Left lung (tissue), 10 donors: ENCODE data around the gene GABRD. TPM values are rescaled to one million over a fixed set of nuclear protein-coding genes. Genes with fewer than 3 reads are reported as not detected.

Source experiments
- ATAC-seq: fragments of 200-7000 bp; cut with Tn5 transposase; one replicate; pipeline ENCODE4 v1.9.1; 2020; ENCODE audit warnings: moderate library complexity
- DNase-seq, 4 donors: peaks; one replicate each; pipeline ENCODE4 v3.0.0-alpha.2; 2013 to 2020
- H3K27ac ChIP-seq, 2 donors: fragments of 200-600 bp; sonication (generic) in 1 of 2; one replicate each; pipeline versions ENCODE4 v1.5.0 to v1.8.0; 2020 to 2021
- H3K27me3 ChIP-seq, 2 donors: fragments of 200-600 bp; sonication (generic) in 1 of 2; one replicate each; pipeline versions ENCODE4 v1.5.0 to v1.8.0; 2020 to 2021
- H3K36me3 ChIP-seq, 2 donors: fragments of 200-600 bp; sonication (generic) in 1 of 2; one replicate each; pipeline versions ENCODE4 v1.5.0 to v1.8.0; 2020 to 2021
- H3K4me1 ChIP-seq, 2 donors: fragments of 200-600 bp; one replicate each; pipeline ENCODE4 v1.8.0; 2021
- H3K4me3 ChIP-seq, 2 donors: fragments of 200-600 bp; sonication (generic) in 1 of 2; one replicate each; pipeline versions ENCODE4 v1.5.0 to v1.8.0; 2020 to 2021; ENCODE audit warnings: mild to moderate bottlenecking in 1 of 2
- H3K9me3 ChIP-seq, 2 donors: fragments of 200-600 bp; sonication (generic) in 1 of 2; one replicate each; pipeline versions ENCODE4 v1.5.0 to v1.8.0; 2020 to 2021
- intact Hi-C, 2 donors: fragments of 100-400 bp; cut with DNase I; formaldehyde crosslinking; loops; one replicate each; pipeline versions ENCODE4 v1.11.2 to v1.14.2; 2022
- polyA plus RNA-seq, 6 donors: library from polyadenylated mRNA; unstranded; fragments of 120-200 nt; gene quantifications; one replicate each; pipeline ENCODE4 v1.2.1, GENCODE V29; 2013; ENCODE audit not compliant: insufficient read length in 6 of 6
- total RNA-seq, 2 donors: library from RNA; stranded (reverse); fragmentation: NEBNext Ultra II Directional; extraction: Animal tissue kit (Norgen Biotek cat#: 25700); gene quantifications; one replicate each; pipeline ENCODE4 v1.2.1, GENCODE V29; 2021
- TF ChIP-seq, protein P1 (sequence below), 2 donors: fragments of 200-600 bp; sonication (generic) in 1 of 2; IDR thresholded peaks; one replicate each; pipeline versions ENCODE4 v1.5.0 to v1.8.0; 2021; ENCODE audit warnings: antibody characterized with exemption in 2 of 2
- donor health status: DM: no; HTN: yes; CAD: no.
- donor health status: DM: no; HTN: no; CAD: no.

Gene GABRD
- total and polyA plus RNA-seq, 8 donors = 0.31 to 14.2 (median 9.3) TPM

DNA sequence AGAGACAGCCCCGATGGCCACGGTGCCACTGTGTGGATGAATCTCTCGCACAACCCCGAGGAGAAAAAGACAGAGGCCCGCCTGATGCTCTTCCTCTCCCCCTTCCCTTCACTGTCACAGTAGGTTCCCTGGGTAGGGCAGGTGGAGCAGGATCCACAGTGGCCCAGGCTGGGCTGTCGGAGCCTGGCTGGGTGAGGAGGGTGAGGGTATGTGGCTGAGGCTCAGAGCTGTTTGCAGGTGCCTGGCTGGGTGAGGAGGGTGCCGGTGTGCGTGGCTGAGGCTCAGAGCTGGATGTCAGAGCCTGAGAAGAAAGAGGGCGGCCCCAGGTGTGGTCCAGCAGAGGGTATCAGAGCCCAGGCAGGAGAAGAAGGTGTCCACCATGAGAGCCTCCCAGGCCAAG lies 18.3 kb upstream of the GABRD start:
- DNase-seq (peak in 1 of 4 donors; percentile 59), ATAC-seq (no peak)
- TF ChIP-seq, protein P1, sequence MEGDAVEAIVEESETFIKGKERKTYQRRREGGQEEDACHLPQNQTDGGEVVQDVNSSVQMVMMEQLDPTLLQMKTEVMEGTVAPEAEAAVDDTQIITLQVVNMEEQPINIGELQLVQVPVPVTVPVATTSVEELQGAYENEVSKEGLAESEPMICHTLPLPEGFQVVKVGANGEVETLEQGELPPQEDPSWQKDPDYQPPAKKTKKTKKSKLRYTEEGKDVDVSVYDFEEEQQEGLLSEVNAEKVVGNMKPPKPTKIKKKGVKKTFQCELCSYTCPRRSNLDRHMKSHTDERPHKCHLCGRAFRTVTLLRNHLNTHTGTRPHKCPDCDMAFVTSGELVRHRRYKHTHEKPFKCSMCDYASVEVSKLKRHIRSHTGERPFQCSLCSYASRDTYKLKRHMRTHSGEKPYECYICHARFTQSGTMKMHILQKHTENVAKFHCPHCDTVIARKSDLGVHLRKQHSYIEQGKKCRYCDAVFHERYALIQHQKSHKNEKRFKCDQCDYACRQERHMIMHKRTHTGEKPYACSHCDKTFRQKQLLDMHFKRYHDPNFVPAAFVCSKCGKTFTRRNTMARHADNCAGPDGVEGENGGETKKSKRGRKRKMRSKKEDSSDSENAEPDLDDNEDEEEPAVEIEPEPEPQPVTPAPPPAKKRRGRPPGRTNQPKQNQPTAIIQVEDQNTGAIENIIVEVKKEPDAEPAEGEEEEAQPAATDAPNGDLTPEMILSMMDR (IDR thresholded peaks at IDR 0.05) = no peak
- Histone ChIP-seq H3K9me3 (no peaks in the 10 kb centered on the region), H3K27ac (no peak overlapping the region), H3K4me3 (no peak overlapping the region), H3K27me3 (peaks cover 15 to 61% of the 10 kb centered on the region in 2 donors), H3K36me3 (no peaks in the 10 kb centered on the region), H3K4me1 (peaks cover 0 to 15% of the 10 kb centered on the region in 2 donors)
- intact Hi-C loops = no loop called here

- H3K27me3 ChIP-seq = peaks cover 15 to 71% of the 10 kb centered on the region in 2 donors
- peak; percentile 60 for ATAC-seq
- no peak overlapping the region for H3K4me3 ChIP-seq
- TF ChIP-seq, protein P1 (IDR thresholded peaks at IDR 0.05) = no peak
- H3K4me1 ChIP-seq = peaks cover 0 to 5% of the 10 kb centered on the region in 2 donors
- DNase-seq = peak in 2 of 4 donors; percentile 66 to 84
- no peaks in the 10 kb centered on the region for H3K9me3 ChIP-seq
- H3K36me3 ChIP-seq = no peaks in the 10 kb centered on the region
- intact Hi-C loops = no loop called here
- no peak overlapping the region for H3K27ac ChIP-seq
Measured at GRCh38 chr1:2001773-2002411, 17.3 kb upstream of the GABRD start.

GRCh38 chr1:2003541-2004131 lies 15.5 kb upstream of the GABRD start, which contains the start of gene CFAP74:
TSS of gene CFAP74 (minus strand) at chr1:2003786. CDS start at chr1:1990956, 12,830 bp downstream.
- DNase-seq (peak in 3 of 4 donors; percentile 70 to 82 (median 80)), ATAC-seq (peak; percentile 80)
- Histone ChIP-seq H3K9me3 (no peaks in the 10 kb centered on the region), H3K27ac (no peak within 1 kb of the TSS), H3K36me3 (no peaks in the 10 kb centered on the region), H3K4me1 (peaks cover 0 to 4% of the 10 kb centered on the region in 2 donors), H3K27me3 (peaks cover 15 to 88% of the 10 kb centered on the region in 2 donors), H3K4me3 (peak within 1 kb of the TSS in 1 of 2 donors; percentile 10)
- TF ChIP-seq, protein P1 (IDR thresholded peaks at IDR 0.05) = no peak
- intact Hi-C loops = no loop called here

DNA sequence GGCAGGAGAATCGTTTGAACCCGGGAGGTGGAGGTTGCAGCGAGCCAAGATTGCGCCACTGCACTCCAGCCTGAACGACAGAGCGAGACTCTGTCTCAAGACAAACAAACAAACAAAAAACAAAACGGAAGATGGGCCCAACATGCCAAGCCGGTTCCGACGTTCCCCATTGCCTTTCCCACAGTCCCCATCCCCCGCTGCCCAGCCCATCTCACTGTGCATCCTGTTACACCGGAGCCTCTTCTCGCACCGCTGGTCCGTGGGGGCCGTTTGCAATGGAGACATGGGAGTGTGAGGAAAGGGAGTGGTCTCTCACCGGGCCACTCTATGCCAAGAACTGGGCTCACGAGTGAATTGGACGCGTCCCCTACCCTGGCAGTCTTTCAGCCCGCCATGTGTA lies 14.3 kb upstream of the GABRD start:
- no peaks in the 10 kb centered on the region for H3K36me3 ChIP-seq
- TF ChIP-seq, protein P1 (IDR thresholded peaks at IDR 0.05) = no peak
- H3K27me3 ChIP-seq = peaks cover 15 to 95% of the 10 kb centered on the region in 2 donors
- H3K4me3 ChIP-seq = no peak overlapping the region
- peak in 1 of 4 donors; percentile 65 for DNase-seq
- no peak overlapping the region for H3K27ac ChIP-seq
- no peaks in the 10 kb centered on the region for H3K9me3 ChIP-seq
- intact Hi-C loops = no loop called here
- peaks cover 0 to 4% of the 10 kb centered on the region in 2 donors for H3K4me1 ChIP-seq
- no peak for ATAC-seq
